Activated CD8-positive, alpha-beta T cell treated with anti-CD3 and anti-CD28 coated beads for 36 hours (primary cell): ENCODE results near the gene ZNF724. TPM values are rescaled to one million over a fixed set of nuclear protein-coding genes. Genes with fewer than 3 reads are reported as not detected.
"Not testable (repeated sequence)": the region's sequence is repeated elsewhere in the genome, so short reads cannot be mapped to it uniquely, and the experiment has no call there.

Source experiments
- ATAC-seq: fragments of 200-7000 bp; cut with Tn5 transposase; one replicate; pipeline ENCODE4 v1.10.0; 2021; ENCODE audit warnings: mild to moderate bottlenecking, moderate library complexity
- CTCF ChIA-PET: fragments of 350-600 bp; sonication (Branson Sonifier 250); formaldehyde crosslinking; loops from one replicate; lab custom pipeline; 2021; ENCODE audit warnings: antibody characterized with exemption; lab: Charles Lee
- POLR2A ChIA-PET: fragments of 350-600 bp; sonication (Branson Sonifier 250); formaldehyde crosslinking; loops from one replicate; lab custom pipeline; 2021; ENCODE audit warnings: antibody characterized with exemption; lab: Charles Lee
- DNase-seq: peaks from one replicate; pipeline ENCODE4 v3.0.0-alpha.2; 2020
- H3K27ac Mint-ChIP-seq: one replicate; pipeline ENCODE4 v1.8.0; 2021; ENCODE audit warnings: mild to moderate bottlenecking, mixed read lengths
- H3K27me3 Mint-ChIP-seq: one replicate; pipeline ENCODE4 v1.8.0; 2021; ENCODE audit warnings: mixed read lengths
- H3K36me3 Mint-ChIP-seq: one replicate; pipeline ENCODE4 v1.8.0; 2021; ENCODE audit warnings: low read depth, mixed read lengths
- H3K4me1 Mint-ChIP-seq: one replicate; pipeline ENCODE4 v1.8.0; 2021; ENCODE audit warnings: low read depth, mixed read lengths
- H3K4me3 Mint-ChIP-seq: one replicate; pipeline ENCODE4 v1.8.0; 2021; ENCODE audit warnings: mild to moderate bottlenecking, moderate library complexity, mixed read lengths
- H3K9me3 Mint-ChIP-seq: one replicate; pipeline ENCODE4 v1.8.0; 2021; ENCODE audit warnings: mixed read lengths
- intact Hi-C: fragments of 100-400 bp; cut with micrococcal nuclease; formaldehyde crosslinking; loops from one replicate; pipeline ENCODE4 v1.10.0; 2022
- total RNA-seq, 2 experiments: library from RNA; stranded (reverse); gene quantifications; one replicate each; pipeline ENCODE4 v1.2.3, GENCODE V29; 2021
- TF ChIP-seq, protein P1 (sequence below): fragments of 200-600 bp; IDR thresholded peaks from one replicate; pipeline ENCODE4 v1.8.0; 2022; ENCODE audit warnings: antibody characterized with exemption, mild to moderate bottlenecking

ZNF724 gene
- total RNA-seq, 2 experiments from 2014 or later, result 15.6 to 15.7 TPM

- no peak overlapping the region for H3K4me3 Mint-ChIP-seq
- ATAC-seq (no peak), DNase-seq (no peak)
- H3K27me3 Mint-ChIP-seq, result no peaks in the 10 kb centered on the region
- peaks cover 27% of the 10 kb centered on the region for H3K36me3 Mint-ChIP-seq
- intact Hi-C loops, result no loop called here
- H3K27ac Mint-ChIP-seq, result no peak overlapping the region
- H3K9me3 Mint-ChIP-seq, result no peaks in the 10 kb centered on the region
- TF ChIP-seq, protein P1, sequence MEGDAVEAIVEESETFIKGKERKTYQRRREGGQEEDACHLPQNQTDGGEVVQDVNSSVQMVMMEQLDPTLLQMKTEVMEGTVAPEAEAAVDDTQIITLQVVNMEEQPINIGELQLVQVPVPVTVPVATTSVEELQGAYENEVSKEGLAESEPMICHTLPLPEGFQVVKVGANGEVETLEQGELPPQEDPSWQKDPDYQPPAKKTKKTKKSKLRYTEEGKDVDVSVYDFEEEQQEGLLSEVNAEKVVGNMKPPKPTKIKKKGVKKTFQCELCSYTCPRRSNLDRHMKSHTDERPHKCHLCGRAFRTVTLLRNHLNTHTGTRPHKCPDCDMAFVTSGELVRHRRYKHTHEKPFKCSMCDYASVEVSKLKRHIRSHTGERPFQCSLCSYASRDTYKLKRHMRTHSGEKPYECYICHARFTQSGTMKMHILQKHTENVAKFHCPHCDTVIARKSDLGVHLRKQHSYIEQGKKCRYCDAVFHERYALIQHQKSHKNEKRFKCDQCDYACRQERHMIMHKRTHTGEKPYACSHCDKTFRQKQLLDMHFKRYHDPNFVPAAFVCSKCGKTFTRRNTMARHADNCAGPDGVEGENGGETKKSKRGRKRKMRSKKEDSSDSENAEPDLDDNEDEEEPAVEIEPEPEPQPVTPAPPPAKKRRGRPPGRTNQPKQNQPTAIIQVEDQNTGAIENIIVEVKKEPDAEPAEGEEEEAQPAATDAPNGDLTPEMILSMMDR, result no peak
- H3K4me1 Mint-ChIP-seq, result peaks cover 2% of the 10 kb centered on the region
- ChIA-PET POLR2A (no interaction called here), CTCF (interaction anchor here (0.6 to 1.0 kb wide), 2 partner anchors 12 to 19 kb away, joined by 3 read pairs; no protein-coding TSS in a partner anchor)
These were observed 4.1 kb upstream of the ZNF724 start for GRCh38 chr19:23254141-23254910.

DNA sequence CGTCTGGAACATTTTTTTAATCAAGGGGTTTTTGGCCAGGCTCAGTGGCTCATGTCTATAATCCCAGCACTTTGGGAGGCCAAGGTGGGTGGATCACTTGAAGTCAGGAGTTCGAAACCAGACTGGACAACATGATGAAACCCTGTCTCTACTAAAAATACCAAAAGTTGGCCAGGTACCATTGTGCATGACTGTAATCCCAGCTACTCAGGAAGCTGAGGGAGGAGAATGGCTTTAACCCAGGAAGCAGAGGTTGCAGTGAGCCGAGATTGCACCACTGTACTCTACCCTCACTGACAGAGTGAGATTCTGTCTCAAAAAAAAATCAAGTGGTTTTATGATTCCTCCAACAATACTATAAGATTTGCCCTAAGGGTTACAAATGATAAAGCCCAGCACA is 3.1 kb upstream of the ZNF724 start:
- ATAC-seq, DNase-seq, H3K27ac Mint-ChIP-seq, H3K4me3 Mint-ChIP-seq, H3K4me1 Mint-ChIP-seq, H3K9me3 Mint-ChIP-seq, intact Hi-C loops, H3K27me3 Mint-ChIP-seq: not testable (repeated sequence)
- CTCF ChIA-PET, result interaction anchor here (1.4 kb wide), 1 partner anchor 18 kb away, joined by 4 read pairs; no protein-coding TSS in a partner anchor
- POLR2A ChIA-PET, result interaction anchor here (0.9 kb wide), 1 partner anchor 142 kb away, joined by 3 read pairs; the partner anchor contains the start of gene ZNF91
- peaks cover 24% of the 10 kb centered on the region for H3K36me3 Mint-ChIP-seq

- Mint-ChIP-seq H3K36me3 (peaks cover 86% of the 10 kb centered on the region), H3K4me3 (no peak overlapping the region), H3K27ac (no peak overlapping the region), H3K9me3 (peaks cover 35% of the 10 kb centered on the region), H3K27me3 (no peaks in the 10 kb centered on the region), H3K4me1 (peaks cover 2% of the 10 kb centered on the region)
- TF ChIP-seq, protein P1, result no peak
- DNase-seq (no peak), ATAC-seq (no peak)
- intact Hi-C loops, result no loop called here
- CTCF ChIA-PET, result no interaction called here
- POLR2A ChIA-PET, result interaction anchor here (0.5 kb wide), 1 partner anchor 32 kb away, joined by 3 read pairs; no protein-coding TSS in a partner anchor
These were observed 8.8 kb downstream of the ZNF724 start for GRCh38 chr19:23241419-23241818.

DNA sequence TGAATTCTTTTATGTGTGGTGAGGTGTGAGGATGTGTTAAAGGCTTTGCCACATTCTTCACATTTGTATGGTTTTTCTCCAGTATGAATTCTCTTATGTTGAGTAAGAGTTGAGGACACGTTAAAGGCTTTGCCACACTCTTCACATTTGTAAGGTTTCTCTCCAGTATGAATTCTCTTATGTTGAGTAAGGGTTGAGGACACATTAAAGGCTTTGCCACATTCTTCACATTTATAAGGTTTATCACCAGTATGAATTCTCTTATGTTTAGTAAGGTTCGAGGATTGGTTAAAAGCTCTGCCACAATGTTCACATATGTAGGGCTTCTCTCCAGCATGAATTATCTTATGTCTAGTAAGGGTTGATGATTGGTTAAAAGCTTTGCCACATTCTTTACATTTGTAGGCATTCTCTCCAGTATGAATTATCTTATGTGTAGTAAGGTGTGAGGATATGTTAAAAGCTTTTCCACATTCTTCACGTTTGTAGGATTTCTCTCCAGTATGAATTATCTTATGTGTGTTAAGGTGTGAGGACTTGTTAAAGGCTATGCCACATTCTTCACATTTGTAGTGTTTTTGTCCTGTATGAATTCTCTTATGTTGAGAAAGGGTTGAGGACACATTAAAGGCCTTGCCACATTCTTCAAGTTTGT is 27.1 kb downstream of the ZNF724 start:
- H3K9me3 Mint-ChIP-seq, result peaks cover 46% of the 10 kb centered on the region
- DNase-seq (no peak), ATAC-seq (no peak)
- H3K27ac Mint-ChIP-seq, result no peak overlapping the region
- H3K4me3 Mint-ChIP-seq, result no peak overlapping the region
- ChIA-PET POLR2A (no interaction called here), CTCF (no interaction called here)
- TF ChIP-seq, protein P1, result no peak
- H3K27me3 Mint-ChIP-seq, result no peaks in the 10 kb centered on the region
- intact Hi-C loops, result no loop called here
- H3K4me1 Mint-ChIP-seq, result no peaks in the 10 kb centered on the region
- H3K36me3 Mint-ChIP-seq, result peaks cover 78% of the 10 kb centered on the region

DNA sequence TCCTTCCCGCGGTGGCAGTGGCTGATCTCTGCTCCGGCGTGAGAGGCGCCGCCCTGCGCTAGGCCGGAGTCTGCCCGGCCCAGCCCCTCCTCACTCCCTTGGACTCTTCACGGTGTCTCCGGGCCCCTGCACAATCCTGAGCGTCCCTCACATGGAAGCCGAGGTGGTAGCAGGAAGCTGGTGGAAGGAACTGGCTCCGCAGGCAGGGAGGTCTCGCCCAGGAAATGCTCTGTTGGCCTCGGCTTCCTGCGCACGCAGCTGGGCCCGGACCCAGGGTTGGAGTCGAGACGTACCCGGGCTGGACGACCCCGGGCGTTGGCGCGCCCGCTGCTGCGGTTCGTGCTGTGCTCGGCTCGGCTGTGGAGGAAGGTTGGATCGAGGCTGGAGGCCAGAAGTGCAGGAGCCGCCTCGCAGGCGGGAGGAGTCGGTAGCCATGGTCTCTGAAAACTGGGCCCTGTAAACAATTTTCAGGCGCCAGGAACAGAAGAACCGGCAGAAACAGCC is 46.3 kb downstream of the ZNF724 start:
- H3K4me3 Mint-ChIP-seq, result no peak overlapping the region
- ChIA-PET CTCF (no interaction called here), POLR2A (no interaction called here)
- ATAC-seq (no peak), DNase-seq (no peak)
- peaks cover 13% of the 10 kb centered on the region for H3K9me3 Mint-ChIP-seq
- no peaks in the 10 kb centered on the region for H3K27me3 Mint-ChIP-seq
- H3K27ac Mint-ChIP-seq, result no peak overlapping the region
- TF ChIP-seq, protein P1, result no peak
- intact Hi-C loops, result no loop called here
- H3K36me3 Mint-ChIP-seq, result no peaks in the 10 kb centered on the region
- no peaks in the 10 kb centered on the region for H3K4me1 Mint-ChIP-seq
